ENCODE measurements around the gene ASB11.

The ASB11 gene

DNA sequence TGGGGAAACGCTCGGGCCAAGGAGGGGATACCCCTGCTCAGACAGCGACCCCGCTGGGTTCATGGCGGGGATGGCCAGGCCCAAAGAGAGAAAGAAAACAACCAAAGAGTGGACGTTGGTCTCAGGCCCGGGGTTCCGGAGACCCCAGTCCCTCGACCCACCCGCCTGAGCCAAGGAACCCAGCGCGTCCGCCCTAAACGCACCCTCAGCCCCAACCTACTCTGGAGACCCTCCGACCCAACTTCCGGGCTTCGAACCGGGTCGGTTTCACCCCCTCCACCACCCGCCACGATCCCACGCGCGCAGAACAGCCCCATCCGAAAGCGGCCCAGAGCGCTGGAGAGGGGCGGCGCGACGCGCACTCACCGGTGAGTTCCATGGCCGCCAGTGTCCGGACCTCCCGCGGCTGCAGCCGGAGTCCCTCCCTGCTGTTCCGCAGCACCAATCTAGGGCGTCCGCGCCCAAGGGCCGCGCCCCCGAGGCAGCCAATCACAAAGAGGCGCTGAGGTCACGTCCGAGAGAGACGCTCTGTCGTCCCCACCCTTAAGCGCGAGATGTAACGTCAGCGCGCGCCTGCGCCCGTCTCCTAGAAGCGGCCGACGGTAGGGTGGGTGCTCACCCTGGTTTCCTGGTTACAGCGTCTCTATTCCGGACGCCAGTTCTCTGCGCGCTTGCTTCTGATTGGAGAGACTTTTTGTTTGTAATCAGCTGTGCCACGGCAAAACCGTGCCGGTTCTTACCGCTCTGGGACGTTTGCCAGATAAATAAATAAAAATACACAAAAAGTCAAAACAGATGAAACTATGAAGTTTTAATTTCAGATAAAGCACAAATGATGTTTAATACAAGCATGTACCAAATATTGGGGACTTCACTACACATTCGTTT, 19.9 kb upstream of the ASB11 start, which contains the start of gene PIGA:
Gene PIGA (minus strand): TSS at position 389 of the 888 bp plus-strand sequence. CDS start 3,593 bp downstream, outside the sequence.
- H3K36me3 Mint-ChIP-seq (ENCODE audit: low read depth): peaks cover 4% of the 10 kb centered on the region
- H3K4me1 Mint-ChIP-seq: no peaks in the 10 kb centered on the region
- peaks cover 33% of the 10 kb centered on the region for H3K27me3 Mint-ChIP-seq (ENCODE audit: low read depth, poor library complexity)
- TF ChIP-seq, protein P1, sequence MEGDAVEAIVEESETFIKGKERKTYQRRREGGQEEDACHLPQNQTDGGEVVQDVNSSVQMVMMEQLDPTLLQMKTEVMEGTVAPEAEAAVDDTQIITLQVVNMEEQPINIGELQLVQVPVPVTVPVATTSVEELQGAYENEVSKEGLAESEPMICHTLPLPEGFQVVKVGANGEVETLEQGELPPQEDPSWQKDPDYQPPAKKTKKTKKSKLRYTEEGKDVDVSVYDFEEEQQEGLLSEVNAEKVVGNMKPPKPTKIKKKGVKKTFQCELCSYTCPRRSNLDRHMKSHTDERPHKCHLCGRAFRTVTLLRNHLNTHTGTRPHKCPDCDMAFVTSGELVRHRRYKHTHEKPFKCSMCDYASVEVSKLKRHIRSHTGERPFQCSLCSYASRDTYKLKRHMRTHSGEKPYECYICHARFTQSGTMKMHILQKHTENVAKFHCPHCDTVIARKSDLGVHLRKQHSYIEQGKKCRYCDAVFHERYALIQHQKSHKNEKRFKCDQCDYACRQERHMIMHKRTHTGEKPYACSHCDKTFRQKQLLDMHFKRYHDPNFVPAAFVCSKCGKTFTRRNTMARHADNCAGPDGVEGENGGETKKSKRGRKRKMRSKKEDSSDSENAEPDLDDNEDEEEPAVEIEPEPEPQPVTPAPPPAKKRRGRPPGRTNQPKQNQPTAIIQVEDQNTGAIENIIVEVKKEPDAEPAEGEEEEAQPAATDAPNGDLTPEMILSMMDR (IDR thresholded peaks at IDR 0.05): no peak
- H3K27ac Mint-ChIP-seq: peak within 1 kb of the TSS; percentile 96
- peak within 1 kb of the TSS; percentile 92 for H3K4me3 Mint-ChIP-seq
- DNase-seq: peak; percentile 86
- H3K9me3 Mint-ChIP-seq: no peaks in the 10 kb centered on the region

DNA sequence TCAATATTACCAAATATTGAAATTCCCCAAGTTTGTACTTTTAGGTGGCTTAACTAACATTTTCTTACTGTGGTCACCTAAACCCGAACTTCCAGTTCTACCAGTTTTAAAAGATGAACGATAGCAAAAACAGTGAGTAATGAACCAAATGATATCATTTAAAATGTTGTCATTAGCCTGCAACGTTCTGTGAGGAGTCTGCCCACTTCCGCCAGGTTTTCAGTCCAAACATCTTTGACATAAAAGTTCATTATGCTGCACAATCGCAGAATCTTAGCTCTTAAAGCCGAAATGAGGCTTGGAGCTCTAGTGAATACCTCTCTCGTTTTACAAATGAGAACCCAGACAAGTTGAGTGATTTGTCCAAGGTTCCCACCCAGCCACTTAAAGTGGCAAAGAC, 19.1 kb upstream of the ASB11 start:
- Mint-ChIP-seq H3K4me1 (no peaks in the 10 kb centered on the region), H3K4me3 (peak overlapping the region; percentile 92)
- DNase-seq: no peak

GRCh38 chrX:15328821-15329220, 13.4 kb upstream of the ASB11 start:
- H3K27ac Mint-ChIP-seq: no peak overlapping the region
- H3K9me3 Mint-ChIP-seq: no peaks in the 10 kb centered on the region
- no peaks in the 10 kb centered on the region for H3K27me3 Mint-ChIP-seq (ENCODE audit: low read depth, poor library complexity)
- TF ChIP-seq, protein P1 (IDR thresholded peaks at IDR 0.05): no peak
- H3K4me3 Mint-ChIP-seq: no peak overlapping the region
- DNase-seq: no peak
- no peaks in the 10 kb centered on the region for H3K4me1 Mint-ChIP-seq
- H3K36me3 Mint-ChIP-seq (ENCODE audit: low read depth): peaks cover 8% of the 10 kb centered on the region

More for the DNA sequence above, 19.1 kb upstream of the ASB11 start:
- TF ChIP-seq, protein P1 (IDR thresholded peaks at IDR 0.05): no peak
- peaks cover 32% of the 10 kb centered on the region for H3K27me3 Mint-ChIP-seq (ENCODE audit: low read depth, poor library complexity)
- H3K9me3 Mint-ChIP-seq: no peaks in the 10 kb centered on the region
- peaks cover 4% of the 10 kb centered on the region for H3K36me3 Mint-ChIP-seq (ENCODE audit: low read depth)
- H3K27ac Mint-ChIP-seq: peak overlapping the region; percentile 96

DNA sequence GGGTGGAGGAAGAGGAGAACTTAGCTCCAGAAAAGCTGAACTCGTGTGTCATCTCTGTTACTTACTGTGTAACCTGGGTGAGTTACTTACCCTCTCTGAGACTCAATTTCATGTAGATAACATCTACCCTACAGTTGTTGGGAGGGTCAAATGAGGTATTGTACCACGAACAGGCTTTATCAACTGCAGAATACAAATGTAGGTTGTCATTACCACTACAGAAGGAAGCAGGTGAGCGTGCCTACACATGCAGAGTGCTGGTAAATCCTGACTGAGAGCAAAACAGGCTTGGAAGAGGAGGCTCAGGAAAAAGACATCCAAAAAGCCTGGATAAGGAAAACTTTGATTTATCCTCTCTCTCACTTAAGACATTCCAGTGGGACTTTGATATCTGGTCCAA, 12.7 kb upstream of the ASB11 start:
- H3K9me3 Mint-ChIP-seq: no peaks in the 10 kb centered on the region
- no peak for DNase-seq
- TF ChIP-seq, protein P1 (IDR thresholded peaks at IDR 0.05): no peak
- no peaks in the 10 kb centered on the region for H3K27me3 Mint-ChIP-seq (ENCODE audit: low read depth, poor library complexity)
- H3K27ac Mint-ChIP-seq: no peak overlapping the region
- no peaks in the 10 kb centered on the region for H3K4me1 Mint-ChIP-seq
- H3K4me3 Mint-ChIP-seq: no peak overlapping the region
- peaks cover 8% of the 10 kb centered on the region for H3K36me3 Mint-ChIP-seq (ENCODE audit: low read depth)

- no peaks in the 10 kb centered on the region for H3K9me3 Mint-ChIP-seq
- peaks cover 16% of the 10 kb centered on the region for H3K36me3 Mint-ChIP-seq (ENCODE audit: low read depth)
- peaks cover 3% of the 10 kb centered on the region for H3K27me3 Mint-ChIP-seq (ENCODE audit: low read depth, poor library complexity)
- DNase-seq: no peak
- H3K4me1 Mint-ChIP-seq: no peaks in the 10 kb centered on the region
- no peak overlapping the region for H3K4me3 Mint-ChIP-seq
- TF ChIP-seq, protein P1 (IDR thresholded peaks at IDR 0.05): no peak
- no peak overlapping the region for H3K27ac Mint-ChIP-seq
Measured at GRCh38 chrX:15322472-15322871, 7.0 kb upstream of the ASB11 start.

Data from nephron progenitor cell (in vitro differentiated cells).